Hippocampal formation (tissue), 2 donors: ENCODE measurements around the gene CLIP2.
"Not testable (repeated sequence)": the region's sequence is repeated elsewhere in the genome, so short reads cannot be mapped to it uniquely, and the experiment has no call there.

ENCODE experiments used
- DNase-seq, 2 donors: peaks; one replicate each; lab custom pipeline; 2025; lab: John Stamatoyannopoulos, UW

The CLIP2 gene

DNA sequence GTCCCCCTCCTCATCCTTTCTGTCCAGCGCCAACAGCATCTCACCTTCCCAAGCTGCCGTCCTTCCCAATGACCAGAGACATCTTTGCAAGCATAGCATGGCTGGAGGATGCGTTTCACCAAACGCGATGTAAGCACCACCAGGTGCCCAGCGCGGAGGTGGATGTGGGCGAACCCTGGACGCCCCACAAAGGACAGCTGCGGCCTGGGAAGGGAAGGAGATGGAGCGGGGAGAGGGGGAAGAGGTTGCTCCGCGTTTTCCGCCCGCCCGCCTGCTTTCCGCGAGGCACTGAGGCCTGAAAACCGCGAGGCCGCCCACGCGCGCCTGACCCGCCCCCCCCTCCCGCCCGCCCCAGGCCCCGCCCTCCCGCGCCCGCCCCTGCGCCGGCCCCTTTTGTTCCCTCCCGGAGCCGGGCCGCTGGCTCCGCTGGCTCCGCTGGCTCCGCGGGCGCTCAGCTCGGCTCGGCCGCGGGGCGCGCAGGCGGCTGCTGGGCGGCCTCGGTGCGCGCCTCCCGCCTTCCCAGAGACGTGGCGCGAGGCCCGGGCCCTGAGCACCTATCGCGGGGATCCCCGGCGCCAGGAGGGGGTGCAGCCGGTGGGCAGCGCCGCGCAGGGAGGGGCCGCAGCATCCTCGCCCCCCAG lies at the start of gene CLIP2:
Gene CLIP2 (plus strand): TSS at position 390 of the 641 bp plus-strand sequence. CDS start 28,140 bp downstream, outside the sequence.
- peak; percentile 80 to 89 for DNase-seq

- no peak for DNase-seq
Observed at GRCh38 chr7:74240482-74240881, 48.7 kb upstream of the CLIP2 start.

DNA sequence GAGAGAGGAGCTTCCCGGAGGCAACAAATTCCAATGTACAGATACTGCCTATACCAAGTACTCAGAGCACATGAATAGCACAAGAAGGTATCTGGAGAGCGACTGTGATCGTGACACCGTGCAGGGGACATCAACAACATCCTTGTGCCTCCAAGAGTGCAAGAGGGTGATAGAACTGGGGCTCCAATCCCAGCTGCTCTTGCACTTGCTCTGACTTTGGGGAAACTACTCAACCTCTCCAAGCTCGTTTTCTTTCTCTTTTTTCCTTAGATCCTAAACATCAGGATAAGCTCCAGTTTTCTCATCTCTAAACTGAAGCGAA lies 47.1 kb upstream of the CLIP2 start:
- no peak for DNase-seq

- no peak for DNase-seq
Observed at GRCh38 chr7:74246497-74246896, 42.7 kb upstream of the CLIP2 start.

DNA sequence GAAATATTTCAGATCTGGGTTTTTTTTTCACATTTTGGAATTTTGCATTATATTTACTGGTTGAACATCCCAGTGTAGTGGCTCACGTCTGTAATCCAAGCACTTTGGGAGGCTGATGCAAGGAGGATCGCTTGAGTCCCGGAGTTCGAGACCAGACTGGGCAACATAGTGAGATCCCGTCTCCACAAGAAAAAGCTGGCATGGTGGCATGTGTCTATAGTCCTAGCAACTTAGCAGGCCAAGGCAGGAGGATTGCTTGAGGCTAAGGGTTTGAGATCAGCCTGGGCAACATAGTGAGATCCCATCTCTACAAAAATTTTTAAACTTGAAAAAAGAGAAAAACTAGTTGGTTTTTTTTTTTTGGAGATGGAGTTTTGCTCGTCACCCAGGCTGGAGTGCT lies 41.1 kb upstream of the CLIP2 start:
- no peak for DNase-seq

DNA sequence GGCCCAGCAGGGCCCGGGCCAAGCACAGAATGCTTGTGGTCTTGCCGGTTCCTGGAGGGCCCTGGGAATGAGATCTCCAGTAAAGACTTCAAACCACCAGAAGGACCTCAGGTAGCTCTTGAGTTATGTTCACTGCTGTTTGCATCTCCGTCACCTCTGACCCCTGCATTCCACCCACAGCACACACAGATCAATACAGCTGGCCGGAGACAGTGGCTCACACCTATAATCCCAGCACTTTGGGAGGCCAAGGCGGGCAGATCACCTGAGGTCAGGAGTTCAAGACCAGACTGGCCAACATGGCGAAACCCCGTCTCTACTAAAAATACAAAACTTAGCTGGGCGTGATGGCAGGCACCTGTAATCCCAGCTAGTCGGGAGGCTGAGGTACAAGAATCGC lies 40.1 kb upstream of the CLIP2 start:
- not testable (repeated sequence) for DNase-seq

- DNase-seq: no peak
Observed at GRCh38 chr7:74252893-74253292, 36.3 kb upstream of the CLIP2 start.

- DNase-seq: no peak
Observed at GRCh38 chr7:74253331-74253730, 35.9 kb upstream of the CLIP2 start.

- no peak for DNase-seq
Observed at GRCh38 chr7:74253835-74254128, 35.4 kb upstream of the CLIP2 start.

DNA sequence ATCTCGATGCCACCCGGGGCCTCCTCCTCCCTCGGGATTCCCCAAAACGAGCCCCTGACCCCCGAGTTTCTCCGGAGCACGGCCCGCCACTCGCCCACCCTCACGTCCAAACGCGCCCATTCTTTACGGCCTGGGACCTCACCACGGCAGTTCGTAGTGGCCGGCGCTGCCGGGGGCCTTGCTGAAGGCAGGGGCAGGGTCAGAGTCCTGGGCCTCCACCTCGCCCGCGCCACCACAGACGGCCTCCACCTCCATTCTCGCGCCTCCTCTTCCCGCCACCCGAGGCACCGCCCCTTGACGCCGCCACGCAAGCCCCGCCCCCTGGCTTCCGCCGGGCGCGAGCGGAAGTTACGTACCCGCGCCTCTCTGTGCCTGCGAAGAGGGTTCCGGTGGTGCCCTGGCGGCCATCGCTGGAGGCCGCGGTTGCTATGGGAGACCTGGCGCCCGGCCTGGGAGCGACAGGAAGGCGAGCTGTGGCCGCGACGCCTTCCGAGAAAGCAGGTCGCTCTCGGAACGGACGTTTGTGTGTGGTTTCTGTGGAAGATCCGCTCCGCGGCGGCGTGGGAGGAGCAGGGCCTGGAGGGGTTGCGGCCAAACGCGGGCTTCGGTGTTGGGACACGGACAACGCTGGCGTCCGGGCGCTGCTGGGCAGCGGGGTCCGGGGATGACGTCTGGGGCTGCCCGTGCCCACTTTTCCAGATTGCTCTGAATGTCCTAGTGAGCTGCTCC lies 34.9 kb upstream of the CLIP2 start, which contains the start of gene RFC2:
Gene RFC2 (minus strand): TSS at position 271 of the 729 bp plus-strand sequence. CDS start 16 bp downstream, at position 255.
- peak; percentile 92 to 94 for DNase-seq

GRCh38 chr7:74254858-74255379 lies 34.3 kb upstream of the CLIP2 start:
- no peak for DNase-seq

- DNase-seq: not testable (repeated sequence)
Observed at GRCh38 chr7:74255461-74255860, 33.7 kb upstream of the CLIP2 start.

GRCh38 chr7:74256491-74257408 lies 32.5 kb upstream of the CLIP2 start:
- no peak for DNase-seq

GRCh38 chr7:74258639-74259038 lies 30.6 kb upstream of the CLIP2 start:
- DNase-seq: no peak

DNA sequence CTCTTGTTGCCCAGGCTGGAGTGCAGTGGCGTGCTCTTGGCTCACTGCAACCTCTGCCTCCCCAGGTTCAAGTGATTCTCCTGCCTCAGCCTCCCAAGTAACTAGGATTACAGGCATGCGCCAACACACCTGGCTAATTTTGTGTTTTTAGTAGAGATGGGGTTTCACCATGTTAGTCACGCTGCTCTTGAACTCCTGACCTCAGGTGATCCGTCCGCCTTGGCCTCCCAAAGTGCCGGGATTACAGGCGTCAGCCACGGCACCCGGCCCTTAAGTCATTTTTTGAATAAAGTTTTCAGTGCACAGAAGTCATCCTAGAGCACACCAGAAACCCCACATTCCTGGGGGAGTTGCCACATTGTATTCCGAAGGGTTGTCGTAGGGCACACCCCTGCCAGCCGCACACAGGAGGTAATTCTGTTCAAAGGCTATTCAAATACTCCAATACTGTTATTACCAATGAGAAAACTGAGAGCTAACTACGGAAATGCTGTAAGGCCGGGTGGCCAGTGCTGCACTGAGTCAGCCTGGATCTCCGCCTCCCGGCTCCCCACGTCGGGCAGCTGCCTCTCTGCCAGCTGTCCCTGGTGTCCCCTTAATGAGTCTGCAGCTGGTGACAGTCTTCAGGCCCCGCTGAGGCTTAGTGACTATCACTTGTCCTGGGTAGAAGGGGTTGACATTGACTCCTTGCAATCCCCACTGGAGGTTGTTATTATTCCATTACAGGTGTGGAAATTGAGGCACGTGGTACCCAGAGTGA lies 26.4 kb upstream of the CLIP2 start:
- DNase-seq: no peak

DNA sequence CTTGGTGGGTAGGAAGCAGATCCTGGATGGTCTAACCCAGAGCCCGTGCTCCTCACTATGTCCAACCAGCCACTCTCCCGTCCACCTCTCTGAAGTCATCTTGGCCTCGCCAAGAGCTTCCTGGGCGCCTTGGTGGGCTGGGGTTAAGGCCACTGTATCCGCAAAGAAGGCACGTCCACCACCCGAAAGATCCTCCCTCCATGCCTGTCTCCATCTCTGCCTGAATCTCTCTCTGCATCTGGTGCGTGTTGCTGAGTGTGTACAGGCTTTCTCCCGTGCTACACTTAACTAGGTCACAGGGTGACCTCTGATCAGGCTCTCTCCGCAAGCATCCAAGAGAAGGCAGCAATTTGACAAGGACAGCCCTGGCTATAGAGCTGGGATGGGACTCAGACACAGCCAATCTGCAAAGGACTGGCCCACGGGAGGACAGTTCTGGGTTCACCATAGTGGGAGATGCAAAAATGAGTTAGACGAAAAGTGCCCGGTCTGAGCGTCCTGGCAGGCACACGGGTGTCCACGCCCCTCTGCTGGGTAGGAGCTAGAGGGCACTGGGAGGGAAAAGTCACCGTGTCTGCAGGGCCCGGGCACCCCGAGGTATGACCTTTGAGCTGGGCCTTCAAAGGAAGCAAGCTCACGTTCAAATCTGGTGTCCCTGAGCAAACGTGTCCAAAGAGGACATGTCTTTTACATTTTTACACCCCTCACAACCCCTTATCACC lies 25.6 kb upstream of the CLIP2 start:
- no peak for DNase-seq

DNA sequence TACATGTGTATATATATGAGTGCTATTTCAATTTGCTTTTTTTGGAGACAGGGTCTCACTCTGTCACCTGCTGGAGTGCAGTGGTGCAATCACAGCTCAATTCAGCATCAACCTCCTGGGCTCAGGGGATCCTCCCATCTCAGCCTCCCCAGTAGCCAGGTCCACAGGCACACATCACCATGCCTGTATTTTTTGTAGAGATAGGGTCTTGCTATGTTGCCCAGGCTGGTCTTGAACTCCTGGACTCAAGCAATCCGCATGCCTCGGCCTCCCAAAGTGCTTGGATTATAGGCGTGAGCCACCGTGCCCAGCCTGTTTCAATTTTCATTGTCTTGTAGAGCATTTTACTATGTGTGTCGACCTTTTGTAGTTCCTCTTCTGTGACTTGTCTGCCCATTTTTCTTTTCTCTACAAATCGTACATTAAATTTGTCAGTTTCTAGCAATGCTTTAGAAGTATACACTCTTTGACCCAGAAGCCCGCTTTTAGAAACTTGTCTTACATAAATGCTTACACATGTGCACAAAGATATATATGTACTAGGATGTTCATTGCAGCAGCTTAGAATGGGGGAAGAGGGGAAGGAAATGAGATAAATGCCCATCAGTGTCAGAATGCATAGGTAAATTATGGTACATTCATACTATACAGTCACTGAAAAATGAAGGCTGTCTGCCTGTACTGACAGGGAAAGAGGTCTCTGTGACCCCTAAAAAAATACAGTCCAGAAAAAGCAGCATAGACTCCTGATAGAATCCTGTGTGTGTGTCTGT lies 22.8 kb upstream of the CLIP2 start:
- no peak for DNase-seq

DNA sequence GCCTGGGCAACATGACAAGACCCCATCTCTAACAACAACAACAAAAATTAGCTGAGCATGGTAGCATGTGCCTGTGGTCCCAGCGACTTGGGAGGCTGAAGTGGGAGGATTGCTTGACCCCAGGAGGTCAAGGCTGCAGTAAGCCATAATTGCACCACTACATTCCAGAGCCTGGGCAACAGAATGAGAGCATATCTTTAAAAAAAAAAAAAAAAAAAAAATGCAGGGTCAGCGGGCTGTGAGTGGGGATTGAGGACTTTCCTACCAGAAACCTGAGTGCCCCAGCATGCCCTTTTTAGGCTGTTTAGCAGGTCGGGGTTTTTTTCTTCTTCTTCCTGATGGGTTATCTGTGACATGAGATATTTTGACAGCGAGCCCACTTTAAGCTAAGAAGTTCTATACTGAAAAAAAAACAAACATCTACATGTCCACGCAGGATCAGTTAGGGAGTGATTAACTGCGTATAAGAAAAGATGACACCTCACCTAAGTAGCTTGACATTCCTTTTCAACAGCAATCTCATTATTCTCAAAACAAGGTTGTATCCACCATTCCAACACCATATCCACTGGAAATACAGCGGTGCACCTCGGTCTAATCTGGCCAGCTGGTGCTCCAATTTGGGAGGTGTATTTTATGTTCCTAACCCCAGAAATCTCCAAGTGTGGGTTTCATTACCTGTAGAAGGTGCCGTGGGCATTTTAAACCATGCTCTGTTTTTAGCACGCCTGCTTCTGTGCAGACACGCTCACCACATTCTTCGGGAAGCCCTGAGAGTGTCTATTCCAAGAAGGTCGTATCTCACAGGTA lies 21.2 kb upstream of the CLIP2 start:
- no peak for DNase-seq

DNA sequence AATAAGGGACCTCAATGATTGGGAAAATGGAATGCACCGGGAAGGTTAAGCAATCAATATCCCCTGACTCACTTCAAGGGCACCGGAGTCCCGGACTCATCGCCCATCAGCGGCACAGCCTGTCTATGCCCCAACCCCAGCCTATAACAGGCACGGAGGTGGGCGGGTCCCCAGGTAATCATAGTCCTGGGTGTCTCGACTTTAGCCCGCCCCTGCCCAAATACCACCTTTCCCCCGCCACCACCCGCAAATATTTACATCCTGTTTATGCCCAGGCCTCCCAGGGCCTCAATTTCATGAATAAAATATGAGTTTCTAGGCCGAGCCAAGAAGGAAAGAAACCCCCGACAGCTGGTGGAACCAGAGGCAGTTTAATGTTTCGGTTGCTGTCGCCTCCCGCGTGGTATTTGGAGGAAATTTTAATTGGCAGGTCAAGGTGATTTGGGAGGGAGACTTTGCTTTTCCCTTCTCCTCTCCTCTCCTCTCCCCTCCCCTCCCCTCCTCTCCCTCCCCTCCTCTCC lies 19.4 kb upstream of the CLIP2 start:
- DNase-seq: peak; percentile 44 to 65
